HepG2 (cell line): ENCODE measurements around the gene FGGY. TPM values are rescaled to one million over a fixed set of nuclear protein-coding genes. Genes with fewer than 3 reads are reported as not detected.

Experiments used
- ATAC-seq: fragments of 200-7000 bp; cut with Tn5 transposase; 3 replicates; pipeline ENCODE4 v1.9.1; 2020; ENCODE audit warnings: mild to moderate bottlenecking, moderate library complexity
- BruUV-seq: library from RNA; stranded (reverse); fragments of 400-500 nt; replicated peaks from 2 replicates; lab custom pipeline; 2021; lab: Mats Ljungman, UMichigan
- CTCF ChIA-PET: fragments of 300-600 bp; formaldehyde crosslinking; extraction: SDS; loops from one replicate; lab custom pipeline; 2021; ENCODE audit warnings: low total read pairs, inconsistent platforms, low intra/inter-chr PET ratio; lab: Yijun Ruan, JAX
- POLR2A ChIA-PET: fragments of 350-600 bp; sonication (Branson Sonifier 250); formaldehyde crosslinking; loops from one replicate; lab custom pipeline; 2020; ENCODE audit warnings: antibody characterized with exemption, inconsistent platforms; lab: Yijun Ruan, JAX
- DNase-seq: peaks from one replicate; pipeline ENCODE4 v3.0.0-alpha.2; 2015; ENCODE audit warnings: low spot score
- FAIRE-seq: peaks from 3 replicates; lab custom pipeline; 2011; peaks lifted over from hg19 to GRCh38; lab: Jason Lieb, UNC
- H2AFZ ChIP-seq: one replicate; pipeline ENCODE4 v1.6.1; 2011; ENCODE audit warnings: low read length, inconsistent platforms
- H3K27ac ChIP-seq: fragments of 300-600 bp; 3 replicates; pipeline ENCODE4 v1.8.0; 2011; ENCODE audit warnings: mixed run types, mild to moderate bottlenecking, mixed read lengths, low read length, inconsistent platforms; ENCODE audit not compliant: insufficient read depth; ENCODE audit errors: extremely low read length
- H3K27me3 ChIP-seq, 2 experiments: fragments of 200-600 bp in 1 of 2; 2 replicates in 1 of 2; 3 replicates in 1 of 2; pipeline versions ENCODE4 v1.6.0 to v1.8.0; 2011; ENCODE audit warnings: low read length in 2 of 2, mild to moderate bottlenecking in 2 of 2, moderate library complexity in 2 of 2, inconsistent platforms in 1 of 2; ENCODE audit not compliant: insufficient read depth in 2 of 2, control insufficient read depth in 1 of 2
- H3K36me3 ChIP-seq, 2 experiments: fragments of 200-600 bp in 1 of 2; replicated peaks in 1 of 2; 2 replicates in 1 of 2; 3 replicates in 1 of 2; pipeline versions ENCODE4 v1.5.1 to v1.8.0; 2011; ENCODE audit warnings: low read length in 2 of 2, inconsistent platforms in 1 of 2; ENCODE audit not compliant: insufficient read depth in 2 of 2, control insufficient read depth in 1 of 2
- H3K4me1 ChIP-seq: 2 replicates; pipeline ENCODE4 v1.5.1; 2012; ENCODE audit warnings: low read length, inconsistent platforms; ENCODE audit not compliant: insufficient read depth
- H3K4me2 ChIP-seq: 2 replicates; pipeline ENCODE4 v1.6.0; 2011; ENCODE audit warnings: low read depth, low read length, inconsistent platforms
- H3K4me3 ChIP-seq, 3 experiments: fragments of 200-600 bp in 1 of 3; sonication (generic), shearing (Covaris generic) in 1 of 3; replicated peaks in 1 of 3; 2 replicates each; pipeline ENCODE4 v1.5.1; 2011 to 2016; ENCODE audit warnings: low read length in 3 of 3, inconsistent platforms in 2 of 3, low read depth in 2 of 3, mild to moderate bottlenecking in 2 of 3, control low read depth in 1 of 3, mixed read lengths in 1 of 3; ENCODE audit not compliant: insufficient read depth in 1 of 3
- H3K79me2 ChIP-seq: one replicate; pipeline ENCODE4 v1.6.1; 2011; ENCODE audit warnings: low read length, inconsistent platforms; ENCODE audit not compliant: insufficient read depth
- H3K9ac ChIP-seq: 2 replicates; pipeline ENCODE4 v1.6.0; 2011; ENCODE audit warnings: mild to moderate bottlenecking, low read depth, low read length, inconsistent platforms; ENCODE audit not compliant: insufficient read depth
- H3K9me3 ChIP-seq: 2 replicates; pipeline ENCODE4 v1.5.1; 2012; ENCODE audit warnings: mild to moderate bottlenecking, low read length
- H4K20me1 ChIP-seq: 2 replicates; pipeline ENCODE4 v1.6.0; 2011; ENCODE audit warnings: inconsistent platforms, mild to moderate bottlenecking, low read length, moderate library complexity; ENCODE audit not compliant: insufficient read depth
- ARNT ChIP-seq: fragments of 450-650 bp; IDR thresholded peaks from 2 replicates; pipeline ENCODE4 v1.6.1; 2017
- CCAR2 ChIP-seq: fragments of 200-400 bp; formaldehyde crosslinking; optimal IDR thresholded peaks from 2 replicates; pipeline ENCODE3; 2018; ENCODE audit warnings: low read depth, mild to moderate bottlenecking, low read length, moderate library complexity
- ETS1 ChIP-seq: sonication (generic); formaldehyde crosslinking; IDR thresholded peaks from 2 replicates; pipeline ENCODE4 v1.4.0; 2020; ENCODE audit warnings: missing genetic modification reagents
- IKZF4 ChIP-seq: sonication (generic); formaldehyde crosslinking; IDR thresholded peaks from 2 replicates; pipeline ENCODE4 v1.5.1; 2020; ENCODE audit warnings: borderline replicate concordance, mild to moderate bottlenecking, low read depth, missing genetic modification reagents; ENCODE audit errors: not compliant biosample characterization
- ISL2 ChIP-seq: sonication (generic); formaldehyde crosslinking; IDR thresholded peaks from 2 replicates; pipeline ENCODE4 v1.5.0; 2020; ENCODE audit warnings: missing genetic modification reagents
- MIER3 ChIP-seq: IDR thresholded peaks from 2 replicates; pipeline ENCODE4 v1.6.1; 2016; ENCODE audit warnings: missing compliant biosample characterization, borderline replicate concordance
- NCOR1 ChIP-seq: fragments of 200-600 bp; sonication (generic); IDR thresholded peaks from 2 replicates; pipeline ENCODE4 v1.7.0; 2017; ENCODE audit warnings: antibody characterized with exemption, low read length, borderline replicate concordance
- PAX8 ChIP-seq: sonication (generic); formaldehyde crosslinking; IDR thresholded peaks from 2 replicates; pipeline ENCODE4 v1.8.0; 2022; ENCODE audit warnings: mild to moderate bottlenecking, missing genetic modification reagents, borderline replicate concordance
- THAP7 ChIP-seq: sonication (generic); formaldehyde crosslinking; IDR thresholded peaks from 2 replicates; pipeline ENCODE4 v1.8.1; 2023; ENCODE audit warnings: mild to moderate bottlenecking, missing genetic modification reagents
- ZBTB4 ChIP-seq: sonication (generic); formaldehyde crosslinking; IDR thresholded peaks from 2 replicates; pipeline ENCODE4 v1.4.0; 2020; ENCODE audit warnings: missing genetic modification reagents, mild to moderate bottlenecking, borderline replicate concordance
- ZMAT3 ChIP-seq: sonication (generic); formaldehyde crosslinking; conservative IDR thresholded peaks from 2 replicates; pipeline ENCODE4 v1.7.0; 2021; ENCODE audit warnings: missing genetic modification reagents
- ZNF224 ChIP-seq: sonication (generic); formaldehyde crosslinking; IDR thresholded peaks from 2 replicates; pipeline ENCODE4 v1.5.0; 2020; ENCODE audit warnings: mild to moderate bottlenecking, missing genetic modification reagents
- ZNF256 ChIP-seq: sonication (generic); formaldehyde crosslinking; conservative IDR thresholded peaks from 2 replicates; pipeline ENCODE4 v1.4.0; 2020; ENCODE audit warnings: missing genetic modification reagents
- ZNF615 ChIP-seq: sonication (generic); formaldehyde crosslinking; IDR thresholded peaks from 2 replicates; pipeline ENCODE4 v1.5.0; 2020; ENCODE audit warnings: mild to moderate bottlenecking, missing genetic modification reagents, borderline replicate concordance
- ZNF691 ChIP-seq: sonication (generic); formaldehyde crosslinking; IDR thresholded peaks from 2 replicates; pipeline ENCODE4 v1.4.0; 2020; ENCODE audit warnings: missing genetic modification reagents, low read depth, mild to moderate bottlenecking, borderline replicate concordance
- WGBS: methylation state at CpG from one replicate; pipeline ENCODE4 v1.1.6; 2017; ENCODE audit warnings: low lambda C conversion rate; 5-methylcytosine and 5-hydroxymethylcytosine counted together
- in situ Hi-C: cut with HindIII; loops from 2 replicates; pipeline ENCODE4 v1.10.0; 2017; ENCODE audit warnings: low pct_unique_long_range_greater_than_20kb; ENCODE audit not compliant: extremely low pct_ligation_motif_present
- intact Hi-C: fragments of 100-400 bp; cut with micrococcal nuclease; formaldehyde crosslinking; loops from one replicate; pipeline ENCODE4 v1.10.0; 2022; ENCODE audit not compliant: unreplicated experiment
- polyA plus RNA-seq, 8 experiments: library from polyadenylated mRNA; depleted of rRNA in 3 of 8; stranded (reverse) in 7 of 8; unstranded in 1 of 8; fragments of >200 nt; fragmentation: Illumina TruSeq in 4 of 8; extraction: Trizol in 4 of 8; gene quantifications; 2 replicates each; pipeline versions ENCODE4 v1.2.1 to v1.2.3, GENCODE V29; 2011 to 2016; ENCODE audit warnings: low read depth in 4 of 8, missing spikeins in 1 of 8, mixed read lengths in 1 of 8; ENCODE audit not compliant: insufficient read depth in 1 of 8
- total RNA-seq, 5 experiments: library from RNA; depleted of rRNA; stranded (reverse); fragments of >200 nt; fragmentation: Illumina TruSeq; extraction: Trizol; gene quantifications; 2 replicates each; pipeline ENCODE4 v1.2.3, GENCODE V29; 2016; ENCODE audit warnings: low read depth in 1 of 5

Gene FGGY
- total and polyA plus RNA-seq, 2 of the 13 experiments (the other 11 are each of a cell fraction or from before 2014, with no cell fraction given): 15.7 to 27.5 TPM

GRCh38 chr1:59484096-59484495 is 187.2 kb downstream of the FGGY start:
- no peaks in the 10 kb centered on the region for H3K27me3 ChIP-seq
- in situ Hi-C loops (no loop called here), intact Hi-C loops (no loop called here)
- H3K9ac ChIP-seq: no peak overlapping the region
- no peak for ATAC-seq
- no peak for DNase-seq
- H3K36me3 ChIP-seq: no peaks in the 10 kb centered on the region
- no TSS peak for BruUV-seq
- H3K27ac ChIP-seq: no peak overlapping the region
- no peaks in the 10 kb centered on the region for H3K79me2 ChIP-seq
- ChIA-PET CTCF (no interaction called here), POLR2A (no interaction called here)
- no peak for FAIRE-seq
- WGBS: 92% methylated on average over 1 of the region's 1 CpG
- no peak for TF ChIP-seq CCAR2
- no peak for TF ChIP-seq ISL2 (CRISPR knock-in tag)
- no peak for TF ChIP-seq ETS1
- TF ChIP-seq IKZF4 (CRISPR knock-in tag): no peak
- no peak for TF ChIP-seq ZNF256 (CRISPR knock-in tag)
- TF ChIP-seq NCOR1: no peak
- no peak for TF ChIP-seq THAP7
- TF ChIP-seq ZNF224 (CRISPR knock-in tag): no peak
- no peak for TF ChIP-seq MIER3 (CRISPR knock-in tag)
- no peak for TF ChIP-seq ZMAT3 (CRISPR knock-in tag)
- TF ChIP-seq PAX8 (CRISPR knock-in tag): no peak
- no peak for TF ChIP-seq ZNF691 (CRISPR knock-in tag)
- no peak for TF ChIP-seq ZNF615 (CRISPR knock-in tag)
- TF ChIP-seq ARNT: no peak
- no peak for TF ChIP-seq ZBTB4 (CRISPR knock-in tag)
- H3K4me1 ChIP-seq: peaks cover 13% of the 10 kb centered on the region
- no peak overlapping the region for H2AFZ ChIP-seq
- H3K4me2 ChIP-seq: no peak overlapping the region
- no peaks in the 10 kb centered on the region for H3K9me3 ChIP-seq
- no peaks in the 10 kb centered on the region for H4K20me1 ChIP-seq
- no peak overlapping the region for H3K4me3 ChIP-seq
